ENCODE data around the gene P4HB. TPM values are rescaled to one million over a fixed set of nuclear protein-coding genes. Genes with fewer than 3 reads are reported as not detected.

The P4HB gene
- total RNA-seq, 4 donors from 2014 or later: 366 to 725 (median 608) TPM

- TF ChIP-seq, protein P1, sequence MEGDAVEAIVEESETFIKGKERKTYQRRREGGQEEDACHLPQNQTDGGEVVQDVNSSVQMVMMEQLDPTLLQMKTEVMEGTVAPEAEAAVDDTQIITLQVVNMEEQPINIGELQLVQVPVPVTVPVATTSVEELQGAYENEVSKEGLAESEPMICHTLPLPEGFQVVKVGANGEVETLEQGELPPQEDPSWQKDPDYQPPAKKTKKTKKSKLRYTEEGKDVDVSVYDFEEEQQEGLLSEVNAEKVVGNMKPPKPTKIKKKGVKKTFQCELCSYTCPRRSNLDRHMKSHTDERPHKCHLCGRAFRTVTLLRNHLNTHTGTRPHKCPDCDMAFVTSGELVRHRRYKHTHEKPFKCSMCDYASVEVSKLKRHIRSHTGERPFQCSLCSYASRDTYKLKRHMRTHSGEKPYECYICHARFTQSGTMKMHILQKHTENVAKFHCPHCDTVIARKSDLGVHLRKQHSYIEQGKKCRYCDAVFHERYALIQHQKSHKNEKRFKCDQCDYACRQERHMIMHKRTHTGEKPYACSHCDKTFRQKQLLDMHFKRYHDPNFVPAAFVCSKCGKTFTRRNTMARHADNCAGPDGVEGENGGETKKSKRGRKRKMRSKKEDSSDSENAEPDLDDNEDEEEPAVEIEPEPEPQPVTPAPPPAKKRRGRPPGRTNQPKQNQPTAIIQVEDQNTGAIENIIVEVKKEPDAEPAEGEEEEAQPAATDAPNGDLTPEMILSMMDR (IDR thresholded peaks at IDR 0.05): no peak
- ATAC-seq (ENCODE audit: low FRiP score) (no peak), DNase-seq (ENCODE audit: low spot score) (no peak)
Observed at GRCh38 chr17:81885454-81885853, 25.1 kb upstream of the P4HB start.

GRCh38 chr17:81884968-81885367 lies 24.6 kb upstream of the P4HB start:
- DNase-seq (ENCODE audit: low spot score) (no peak), ATAC-seq (ENCODE audit: low FRiP score) (no peak)
- TF ChIP-seq, protein P1 (IDR thresholded peaks at IDR 0.05): no peak

- DNase-seq (ENCODE audit: low spot score) (no peak), ATAC-seq (ENCODE audit: low FRiP score) (no peak)
- TF ChIP-seq, protein P1 (IDR thresholded peaks at IDR 0.05): no peak
Observed at GRCh38 chr17:81884520-81884919, 24.2 kb upstream of the P4HB start.

DNA sequence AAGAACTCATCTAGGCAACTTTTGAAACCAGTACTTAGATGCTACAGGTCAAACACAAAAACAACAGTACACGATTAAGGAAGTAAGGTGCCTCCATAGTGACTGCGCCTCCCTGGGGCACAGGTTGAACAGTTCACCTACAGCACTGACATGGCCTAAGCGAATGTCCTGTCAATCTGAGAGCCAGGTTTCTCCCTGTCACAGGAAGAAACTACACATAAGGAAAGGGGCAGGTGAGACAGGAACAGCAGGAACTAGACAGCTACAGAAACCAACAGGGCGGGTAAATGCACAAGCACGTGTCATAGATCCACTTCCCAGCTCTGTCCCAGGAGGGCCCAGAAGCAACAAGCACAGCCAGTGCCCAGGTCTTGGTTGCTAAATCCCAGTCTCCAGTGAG lies 18.8 kb upstream of the P4HB start:
- TF ChIP-seq, protein P1 (IDR thresholded peaks at IDR 0.05): no peak
- DNase-seq (ENCODE audit: low spot score) (no peak), ATAC-seq (ENCODE audit: low FRiP score) (no peak)

GRCh38 chr17:81878294-81878693 lies 18.0 kb upstream of the P4HB start:
- TF ChIP-seq, protein P1 (IDR thresholded peaks at IDR 0.05): no peak
- DNase-seq (ENCODE audit: low spot score) (no peak), ATAC-seq (ENCODE audit: low FRiP score) (no peak)

- DNase-seq (ENCODE audit: low spot score): no peak
- no peak for ATAC-seq (ENCODE audit: low FRiP score)
Observed at GRCh38 chr17:81877569-81877968, 17.2 kb upstream of the P4HB start.

More at GRCh38 chr17:81877569-81877968, 17.2 kb upstream of the P4HB start:
- TF ChIP-seq, protein P1 (IDR thresholded peaks at IDR 0.05): no peak
